Activated CD8-positive, alpha-beta memory T cell treated with anti-CD3 and anti-CD28 coated beads, Interleukin-2, amount 50 U/mL, for 1 hour (primary cell): ENCODE results near the gene VASH2.
"Not testable (repeated sequence)": the region's sequence is repeated elsewhere in the genome, so short reads cannot be mapped to it uniquely, and the experiment has no call there.

Source experiments
- DNase-seq: peaks from one replicate; pipeline ENCODE4 v3.0.0-alpha.2; 2020; ENCODE audit errors: extremely low read depth

Gene VASH2

DNA sequence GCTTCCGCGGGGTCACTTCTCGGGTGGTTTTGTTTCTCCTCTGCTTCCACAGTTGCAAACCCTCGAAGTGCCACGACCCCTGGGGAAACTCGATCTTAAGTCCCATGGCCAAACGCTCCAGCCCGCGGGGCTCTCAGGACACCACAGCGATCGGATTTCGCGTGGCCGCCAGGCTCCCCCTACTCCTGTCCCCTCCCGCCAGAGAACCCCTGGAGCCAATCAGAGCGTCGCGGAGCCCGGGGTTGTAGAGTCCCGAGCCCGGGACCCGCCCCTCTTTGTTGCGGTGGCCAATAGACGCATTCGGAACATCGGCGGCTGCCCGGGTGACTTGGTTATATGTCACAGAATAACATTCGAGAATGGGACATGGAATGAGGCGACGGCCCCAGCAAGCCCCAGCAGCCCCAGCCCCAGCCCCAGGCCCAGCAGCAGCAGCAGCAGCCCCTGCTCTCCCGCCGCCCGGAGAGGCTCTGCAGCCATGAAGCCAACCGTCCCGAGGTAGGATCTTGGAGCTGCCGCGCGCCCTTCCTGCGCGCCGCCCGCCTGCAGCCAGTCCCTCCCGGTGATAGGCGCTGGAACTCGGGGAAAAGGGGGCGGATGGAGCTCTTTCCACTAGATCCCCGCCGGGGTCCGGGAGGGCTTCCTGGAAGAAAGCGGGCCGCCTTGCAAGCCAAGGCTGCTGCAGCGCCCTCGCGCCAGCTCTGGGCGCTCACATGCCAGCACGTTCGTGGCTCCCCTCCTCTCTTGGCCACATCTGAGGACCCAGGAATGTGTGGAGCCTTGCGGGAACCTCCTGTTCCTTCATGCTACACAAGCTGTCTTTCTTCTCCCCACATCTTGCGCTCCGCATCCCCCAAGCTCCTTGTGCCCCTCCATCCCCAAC is at the start of gene VASH2:
VASH2 (plus strand) TSS at position 299 of the 883 bp plus-strand sequence. CDS start 1,002 bp downstream, outside the sequence.
- no peak for DNase-seq

DNA sequence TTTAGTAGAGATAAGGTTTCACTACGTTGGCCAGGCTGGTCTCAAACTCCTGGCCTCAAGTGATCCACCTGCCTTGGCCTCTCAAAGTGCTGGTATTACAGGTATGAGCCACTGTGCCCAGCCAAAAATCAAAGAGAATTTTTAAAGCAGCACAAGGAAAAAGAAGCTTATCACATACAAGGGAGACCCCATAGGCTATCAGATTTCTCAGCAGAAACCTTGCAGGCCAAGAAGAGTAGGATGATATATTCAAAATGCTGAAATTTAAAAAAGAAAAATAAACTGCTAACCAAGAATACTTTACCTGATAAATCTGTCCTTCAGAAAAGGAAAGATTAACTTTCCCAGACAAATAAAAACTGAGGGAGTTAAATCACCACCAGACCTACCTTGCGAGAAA is 49.1 kb upstream of the VASH2 start:
- no peak for DNase-seq

DNA sequence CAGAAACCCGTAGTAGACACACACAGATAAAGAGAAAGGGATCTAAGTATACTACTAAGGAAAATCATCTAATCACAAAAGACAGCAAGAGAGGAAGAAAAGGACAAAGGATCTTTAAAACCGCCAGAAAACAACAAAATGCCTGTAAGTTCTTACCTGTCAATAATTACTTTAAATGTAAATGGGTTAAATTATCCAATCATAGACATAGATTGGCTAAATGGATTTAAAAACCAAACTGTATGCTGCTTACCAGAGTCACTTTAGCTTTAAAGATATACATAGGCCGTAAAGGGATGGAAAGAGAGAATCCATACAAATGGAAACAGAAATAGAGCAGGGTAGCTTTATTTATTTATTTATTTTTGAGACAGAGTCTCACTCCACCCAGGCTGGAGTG is 48.3 kb upstream of the VASH2 start:
- DNase-seq = no peak

DNA sequence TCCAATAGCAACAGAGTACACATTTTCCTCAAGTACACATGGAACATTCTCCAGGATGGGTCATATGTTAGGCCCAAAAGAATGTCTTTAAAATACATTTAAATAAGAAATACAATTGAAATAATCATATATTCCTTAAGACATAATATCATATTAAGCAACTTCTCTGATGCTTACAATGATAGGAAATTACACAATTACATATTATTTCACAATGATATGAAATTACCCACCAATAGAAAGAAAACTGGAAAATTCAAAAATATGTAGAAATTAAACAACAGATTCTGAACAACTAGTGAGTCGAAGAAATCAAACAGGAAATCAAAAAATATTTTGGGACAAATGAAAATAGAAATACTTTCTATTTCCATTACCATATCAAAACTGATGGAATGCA is 46.7 kb upstream of the VASH2 start:
- DNase-seq = no peak

DNA sequence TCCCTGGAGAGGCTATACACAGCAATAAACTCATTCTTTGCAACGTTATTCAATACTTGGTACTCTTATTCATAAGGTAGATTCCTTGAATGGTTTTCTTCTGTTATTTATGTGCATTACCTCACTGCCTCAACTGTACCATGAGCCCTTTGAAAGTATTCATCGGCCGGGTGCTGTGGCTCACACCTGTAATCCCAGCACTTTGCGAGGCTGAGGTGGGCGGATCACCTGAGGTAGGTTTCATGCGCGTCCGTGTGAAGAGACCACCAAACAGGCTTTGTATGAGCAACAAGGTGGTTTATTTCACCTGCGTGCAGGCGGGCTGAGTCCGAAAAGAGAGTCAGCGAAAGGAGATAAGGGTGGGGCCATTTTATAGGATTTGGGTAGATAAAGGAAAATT is 42.3 kb upstream of the VASH2 start:
- DNase-seq = not testable (repeated sequence)

DNA sequence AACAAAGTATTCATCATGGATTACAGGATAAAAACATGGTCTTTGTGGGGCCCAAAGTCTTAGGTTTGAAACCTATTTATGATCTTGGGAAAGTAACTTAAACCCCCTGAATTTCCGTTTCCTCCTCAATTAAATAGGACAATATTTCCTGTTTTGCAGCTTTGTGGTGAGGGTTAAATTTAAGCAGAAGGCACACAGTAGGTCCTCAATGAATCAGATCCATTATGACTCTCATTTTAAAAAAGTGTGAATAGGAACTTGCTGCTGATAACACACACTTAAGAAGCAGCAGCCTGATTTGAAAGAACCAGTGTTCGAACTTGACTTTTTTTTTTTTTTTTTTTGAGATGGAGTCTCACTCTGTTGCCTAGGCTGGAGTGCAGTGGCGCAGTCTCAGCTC is 41.4 kb upstream of the VASH2 start:
- DNase-seq = no peak

DNA sequence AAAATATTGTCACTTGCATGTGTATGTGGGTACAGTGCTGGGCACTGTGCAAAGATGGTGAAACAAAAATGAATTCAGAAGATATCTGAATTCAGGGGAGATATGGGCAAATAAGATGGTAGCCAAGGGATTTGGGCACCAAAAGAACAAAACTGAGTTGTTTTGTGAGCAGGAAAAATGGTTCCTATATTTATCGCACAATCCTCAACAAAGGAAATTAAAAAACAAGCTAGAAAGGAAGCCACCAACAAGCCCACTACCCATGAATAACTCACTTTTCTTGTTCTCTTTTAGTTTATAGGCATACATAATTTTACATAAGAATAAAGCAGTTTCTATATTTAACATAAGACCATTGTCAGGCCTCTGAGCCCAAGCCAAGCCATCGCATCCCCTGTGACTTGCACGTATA is 40.7 kb upstream of the VASH2 start:
- no peak for DNase-seq

DNA sequence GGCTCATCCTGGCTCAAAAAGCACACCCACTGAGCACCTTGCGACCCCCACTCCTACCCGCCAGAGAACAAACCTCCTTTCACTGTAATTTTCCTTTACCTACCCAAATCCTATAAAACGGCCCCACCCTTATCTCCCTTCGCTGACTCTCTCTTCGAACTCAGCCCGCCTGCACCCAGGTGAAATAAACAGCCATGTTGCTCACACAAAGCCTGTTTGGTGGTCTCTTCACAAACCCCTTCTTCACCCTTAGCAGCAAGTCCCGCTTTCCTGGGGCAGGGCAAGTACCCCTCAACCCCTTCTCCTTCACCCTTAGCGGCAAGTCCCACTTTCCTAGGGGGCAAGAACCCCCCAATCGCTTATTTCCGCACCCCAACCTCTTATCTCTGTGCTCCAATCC is 40.1 kb upstream of the VASH2 start:
- DNase-seq = not testable (repeated sequence)

DNA sequence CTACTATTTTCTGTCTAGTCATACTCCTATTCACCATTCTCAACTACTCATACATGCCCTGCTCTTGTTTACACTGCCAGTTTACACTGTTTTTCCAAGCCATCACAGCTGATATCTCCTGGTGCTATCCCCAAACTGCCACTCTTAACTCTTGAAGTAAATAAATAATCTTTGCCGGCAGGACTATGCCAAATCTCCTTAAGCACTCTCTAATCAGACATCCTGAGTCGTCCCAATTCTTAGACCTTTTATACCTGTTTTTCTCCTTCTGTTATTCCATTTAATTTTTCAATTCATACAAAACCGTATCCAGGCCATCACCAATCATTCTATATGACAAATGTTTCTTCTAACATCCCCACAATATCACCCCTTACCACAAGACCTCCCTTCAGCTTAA is 36.7 kb upstream of the VASH2 start:
- DNase-seq = not testable (repeated sequence)

DNA sequence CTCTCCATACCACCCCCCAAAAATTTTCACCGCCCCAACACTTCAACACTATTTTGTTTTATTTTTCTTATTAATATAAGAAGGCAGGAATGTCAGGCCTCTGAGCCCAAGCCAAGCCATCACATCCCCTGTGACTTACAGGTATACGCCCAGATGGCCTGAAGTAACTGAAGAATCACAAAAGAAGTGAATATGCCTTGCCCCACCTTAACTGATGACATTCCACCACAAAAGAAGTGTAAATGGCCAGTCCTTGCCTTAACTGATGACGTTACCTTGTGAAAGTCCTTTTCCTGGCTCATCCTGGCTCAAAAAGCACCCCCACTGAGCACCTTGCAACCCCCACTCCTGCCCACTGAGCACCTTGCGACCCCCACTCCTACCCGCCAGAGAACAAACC is 36.2 kb upstream of the VASH2 start:
- DNase-seq = not testable (repeated sequence)

DNA sequence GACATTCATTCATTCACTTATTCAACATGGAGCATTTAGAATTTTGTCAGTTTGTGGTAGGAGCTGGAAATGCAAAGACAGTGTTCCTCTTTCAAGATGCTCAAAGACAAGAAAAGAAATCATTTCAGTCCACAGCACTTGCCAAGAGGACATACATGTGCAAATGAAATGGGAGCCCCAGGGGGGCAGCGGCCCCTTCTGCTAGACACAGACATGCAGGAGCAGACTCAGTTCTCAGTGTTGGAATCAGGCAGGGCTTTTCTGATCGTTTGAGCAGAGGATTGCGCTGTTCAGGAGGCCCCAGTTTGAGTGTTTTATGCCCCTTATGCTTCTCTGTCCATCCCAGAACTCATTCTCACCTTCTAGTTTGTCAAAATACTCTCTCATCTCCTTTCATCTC is 35.6 kb upstream of the VASH2 start:
- DNase-seq = no peak

DNA sequence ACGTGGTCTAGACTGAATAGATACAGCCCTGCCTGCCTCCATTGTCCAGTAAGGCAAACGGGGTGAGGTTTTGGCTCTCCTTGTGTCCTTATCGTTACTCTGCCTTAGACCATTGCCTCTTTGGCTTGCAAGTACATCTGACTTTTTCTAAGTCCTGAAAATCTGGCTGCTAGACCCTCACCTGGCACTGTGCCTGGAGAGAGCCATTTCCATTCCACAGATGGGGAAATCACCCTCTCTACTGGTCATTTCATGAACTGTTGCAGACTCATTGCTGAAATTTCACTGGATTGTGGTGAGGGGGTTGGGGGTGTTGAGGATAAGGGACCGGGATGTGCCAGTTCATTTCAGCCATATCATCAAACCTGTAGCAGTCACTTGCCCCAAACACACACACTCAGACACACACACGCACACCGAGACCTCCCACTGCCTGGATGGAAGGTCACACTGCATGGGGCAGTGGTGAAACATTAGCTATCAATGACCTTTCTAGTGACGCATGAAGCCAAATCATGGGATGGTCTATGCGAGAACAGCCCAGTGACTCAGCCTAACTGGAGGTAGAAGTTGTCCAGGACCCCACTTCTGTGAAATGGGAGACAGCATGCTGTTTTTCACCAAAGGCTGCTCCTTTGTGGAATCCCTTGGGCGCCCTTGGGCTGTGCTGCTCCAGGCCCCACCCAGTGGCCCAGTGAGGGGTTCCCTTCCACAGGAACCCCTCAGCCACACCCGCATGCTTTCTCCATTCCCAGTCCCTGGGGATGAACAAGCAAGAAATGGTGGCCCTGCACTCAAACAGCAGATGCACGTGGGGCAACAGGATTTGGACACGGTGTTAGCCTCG is 34.9 kb upstream of the VASH2 start:
- no peak for DNase-seq

DNA sequence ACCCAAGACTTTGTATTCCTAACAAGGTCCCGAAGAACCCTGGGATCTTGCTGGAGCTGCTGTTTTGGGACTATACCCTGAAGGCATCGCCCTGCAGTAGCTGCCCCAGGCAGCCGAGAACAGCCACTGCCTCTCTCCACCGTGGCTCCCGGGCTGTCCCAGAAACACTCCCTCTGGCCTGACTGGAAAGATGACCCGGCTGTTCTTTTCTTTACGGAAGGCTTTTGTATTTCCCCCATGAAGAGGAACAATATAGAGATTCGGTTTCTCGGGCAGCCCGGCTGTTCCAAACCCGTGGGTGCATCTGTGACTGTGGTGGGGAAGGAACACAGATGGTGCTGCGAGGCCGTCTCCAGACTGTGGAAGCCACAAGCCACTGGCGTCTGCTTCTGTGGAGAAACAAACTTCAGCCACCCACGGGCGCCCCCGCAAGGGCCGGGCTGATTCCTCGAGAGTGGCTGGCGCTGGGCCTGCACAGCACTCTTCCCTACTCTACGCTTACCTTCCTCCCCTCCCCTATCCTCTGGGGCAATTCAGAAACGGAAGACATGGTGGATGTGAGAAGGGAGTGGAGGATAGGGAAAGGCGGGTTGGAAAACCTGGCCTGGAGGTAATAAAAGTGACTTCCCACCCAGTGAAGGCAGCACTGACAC is 33.7 kb upstream of the VASH2 start:
- DNase-seq = no peak

DNA sequence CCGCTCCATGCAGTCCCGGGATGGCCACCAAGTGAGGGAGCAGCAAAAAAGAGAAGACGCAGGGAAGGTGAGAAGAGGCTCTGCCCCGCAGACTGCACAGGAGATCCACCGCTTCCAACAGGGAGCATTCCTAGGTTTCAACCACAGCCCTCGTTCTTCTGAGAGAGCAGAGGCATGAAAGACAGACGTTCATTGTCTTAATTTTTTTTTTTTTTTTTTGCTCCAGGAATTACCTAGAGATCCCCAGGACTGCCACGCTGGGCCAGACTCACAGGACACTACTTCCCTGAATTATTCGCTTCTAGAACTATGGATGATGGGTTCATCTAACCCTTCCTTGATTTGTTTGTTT is 33.2 kb upstream of the VASH2 start:
- DNase-seq = no peak

DNA sequence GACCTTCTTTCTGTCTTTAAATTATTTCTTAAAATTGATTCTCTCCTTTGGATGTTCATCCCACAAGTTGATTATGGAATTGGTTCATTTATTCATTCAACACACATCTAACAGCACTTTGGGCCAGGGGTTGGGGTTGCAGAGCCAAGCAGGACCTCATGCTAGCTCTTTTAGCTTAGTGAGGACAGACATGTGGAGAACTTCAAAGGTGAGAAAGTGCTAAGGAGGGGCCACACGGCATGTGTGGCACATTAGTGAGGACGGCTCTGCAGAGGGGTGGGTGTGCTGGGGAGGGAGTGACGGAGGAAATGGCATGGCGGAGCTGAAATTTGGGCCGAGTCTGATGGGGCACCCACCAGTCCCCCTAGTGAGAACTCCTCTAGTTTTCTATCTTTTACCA is 32.5 kb upstream of the VASH2 start:
- DNase-seq = no peak

DNA sequence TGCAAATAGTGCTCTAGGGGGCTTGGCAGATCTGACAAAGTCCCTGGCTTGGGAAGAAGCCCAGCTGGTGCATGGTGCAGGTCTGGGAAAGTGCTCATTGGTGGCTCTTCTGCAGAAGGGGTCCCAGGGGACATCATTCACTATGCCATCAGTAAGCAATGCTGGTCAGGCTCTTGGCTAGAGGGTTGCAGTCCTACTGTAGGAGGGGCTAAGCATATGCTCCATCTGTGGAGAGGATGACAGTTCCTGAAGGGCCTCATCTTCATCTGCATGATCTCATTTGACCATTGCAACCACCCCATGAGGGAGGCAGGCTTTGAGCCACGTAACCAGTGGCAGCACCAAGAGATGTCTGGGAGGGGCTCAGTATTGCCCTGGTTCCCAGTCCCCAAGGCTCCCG is 31.5 kb upstream of the VASH2 start:
- DNase-seq = no peak

DNA sequence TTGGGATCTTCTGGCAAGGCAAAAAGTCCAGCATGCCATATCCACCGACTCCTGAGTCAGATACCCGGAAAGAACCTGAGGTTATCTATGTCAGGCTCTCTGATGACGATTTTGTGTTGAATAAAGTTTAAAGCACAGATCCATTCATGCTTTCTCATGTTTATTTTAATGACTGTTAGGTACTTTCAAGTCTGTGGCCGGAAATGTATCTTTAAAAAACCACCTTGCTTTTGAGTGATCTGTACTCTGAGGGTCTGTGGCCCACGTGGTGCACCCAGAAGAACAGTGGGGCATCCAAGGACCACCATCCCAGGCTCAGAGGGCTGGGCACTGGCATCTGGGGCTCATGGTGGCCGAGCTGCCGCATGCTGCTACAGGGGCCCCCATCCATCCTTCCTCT is 30.1 kb upstream of the VASH2 start:
- no peak for DNase-seq

DNA sequence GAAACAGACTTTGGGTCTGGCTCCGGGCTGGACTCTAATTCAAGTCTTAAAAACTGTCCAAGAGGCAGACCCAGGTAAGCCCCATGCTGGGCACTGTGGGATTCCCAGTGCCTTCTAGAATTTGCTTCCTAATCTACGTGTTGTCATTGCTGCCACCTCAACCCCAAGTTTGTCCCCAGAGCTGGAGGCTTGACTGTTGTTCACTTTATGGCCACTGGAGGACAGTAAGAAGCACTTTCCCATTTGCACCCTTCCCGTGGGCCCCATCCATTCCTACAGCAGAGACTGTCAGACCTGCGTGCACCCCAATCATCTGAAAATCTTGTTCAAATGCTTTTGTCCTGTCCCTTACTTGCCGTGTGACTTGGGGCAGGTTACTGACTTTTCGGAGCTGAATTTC is 29.4 kb upstream of the VASH2 start:
- no peak for DNase-seq

DNA sequence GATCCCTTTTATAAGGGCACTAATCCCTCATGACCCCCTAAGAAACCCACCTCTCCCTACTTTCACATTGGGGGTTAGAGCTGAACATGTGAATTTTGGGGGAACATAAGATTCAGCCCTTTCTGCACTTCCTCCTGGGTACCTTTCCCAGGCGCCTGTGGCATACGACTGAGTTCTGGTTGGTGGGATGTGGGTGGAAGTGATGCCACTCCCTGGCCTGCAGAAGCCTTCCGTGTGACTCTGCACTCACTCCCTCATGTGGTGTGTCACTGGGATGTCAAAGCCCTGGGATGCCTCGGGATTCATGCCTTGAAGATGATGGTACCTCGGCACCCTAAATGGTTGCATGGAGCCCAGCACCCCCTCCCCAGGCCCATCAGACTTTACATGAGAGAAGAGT is 28.3 kb upstream of the VASH2 start:
- no peak for DNase-seq

DNA sequence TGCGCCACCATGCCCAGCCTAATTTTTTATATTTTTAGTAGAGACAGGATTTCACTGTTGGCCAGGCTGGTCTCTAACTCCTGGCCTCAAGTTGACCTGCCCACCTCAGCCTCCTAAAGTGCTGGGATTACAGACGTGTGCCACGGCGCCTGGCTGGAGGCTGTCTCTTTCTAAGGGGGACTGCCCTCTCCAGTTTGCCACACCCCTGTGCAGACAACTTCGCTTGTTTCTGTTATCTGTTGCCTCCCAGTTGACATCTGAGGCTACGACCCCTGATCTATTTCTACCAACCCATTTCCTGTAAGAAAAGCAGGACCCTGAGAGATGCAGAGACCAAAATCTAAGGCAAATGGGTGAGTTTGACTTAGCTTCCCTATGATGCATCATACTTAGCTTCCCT is 24.0 kb upstream of the VASH2 start:
- no peak for DNase-seq

DNA sequence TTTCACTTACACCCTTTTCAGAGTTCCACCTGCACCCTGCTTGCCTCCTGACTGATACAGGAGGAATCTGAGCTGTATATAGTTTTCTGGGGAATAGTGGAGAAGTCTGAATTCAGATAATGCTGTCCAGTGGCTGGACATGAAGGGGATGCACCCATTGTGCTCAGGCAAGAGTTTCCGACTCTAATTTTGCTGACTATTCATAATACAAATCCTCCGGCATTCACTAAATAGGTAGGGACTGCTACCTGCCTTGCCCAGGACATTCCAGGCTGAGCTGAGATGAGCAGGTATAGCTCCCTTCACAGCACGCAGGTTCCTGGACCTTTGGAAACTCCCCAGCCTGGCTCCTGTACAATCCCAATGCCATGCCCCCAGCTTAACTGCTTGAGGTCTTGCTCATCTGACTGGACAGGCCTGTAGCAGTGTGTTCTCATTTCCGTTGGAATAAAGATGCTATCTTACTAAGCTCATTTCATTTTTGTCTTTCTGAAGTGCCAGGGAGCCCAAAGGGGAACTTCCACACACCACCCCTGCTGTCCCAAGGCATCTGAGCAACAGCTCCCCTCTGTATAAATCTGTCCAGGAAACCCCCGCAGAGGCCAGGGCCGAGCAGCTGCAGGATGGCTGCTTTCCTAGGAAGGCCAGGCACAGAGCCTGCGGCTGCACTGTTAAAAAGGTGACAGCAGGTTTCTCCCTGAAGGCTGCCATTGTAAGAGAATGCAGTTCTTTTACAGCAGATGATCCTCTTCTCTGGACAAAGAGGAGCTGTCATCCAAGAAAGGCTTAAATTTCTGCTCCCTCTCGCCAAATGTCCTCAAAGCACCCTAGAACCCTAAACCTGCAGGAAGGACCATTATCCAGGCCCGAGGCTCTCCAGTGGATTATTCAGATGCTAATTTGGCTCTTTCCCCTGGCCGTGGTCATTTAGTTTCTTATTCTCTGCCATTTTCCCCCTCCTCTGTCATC is 21.7 kb upstream of the VASH2 start:
- DNase-seq = no peak
